Stomach (tissue), 9 donors: ENCODE results near the gene ANTXRL. TPM values are rescaled to one million over a fixed set of nuclear protein-coding genes. Genes with fewer than 3 reads are reported as not detected.

Source experiments
- DNase-seq, 2 donors: peaks; one replicate each; pipeline versions ENCODE4 v3.0.0 to v3.0.0-alpha.2; 2013 to 2019
- H3K27ac ChIP-seq, 5 donors: fragments of 200-600 bp in 4 of 5; sonication (generic) in 4 of 5; one replicate each; pipeline ENCODE4 v1.5.1; 2013 to 2019; ENCODE audit warnings: mild to moderate bottlenecking in 1 of 5, moderate library complexity in 1 of 5
- H3K27me3 ChIP-seq, 3 donors: fragments of 200-600 bp; sonication (generic); one replicate each; pipeline ENCODE4 v1.5.1; 2017 to 2019; ENCODE audit warnings: mixed run types in 1 of 3
- H3K36me3 ChIP-seq, 4 donors: fragments of 200-600 bp; sonication (generic); 1 replicate in 3 of 4; 2 replicates in 1 of 4; pipeline ENCODE4 v1.5.1; 2016 to 2019
- H3K4me1 ChIP-seq, 4 donors: fragments of 200-600 bp; sonication (generic); one replicate each; pipeline ENCODE4 v1.5.1; 2016 to 2019
- H3K4me3 ChIP-seq, 4 donors: fragments of 200-600 bp; sonication (generic) in 3 of 4; one replicate each; pipeline ENCODE4 v1.5.1; 2016 to 2019; ENCODE audit warnings: mild to moderate bottlenecking in 1 of 4
- H3K9me3 ChIP-seq, 4 donors: fragments of 200-600 bp; sonication (generic); one replicate each; pipeline ENCODE4 v1.5.1; 2016 to 2019
- EP300 ChIP-seq: sonication (generic); formaldehyde crosslinking; IDR thresholded peaks from one replicate; pipeline ENCODE4 v1.6.1; 2017; ENCODE audit warnings: antibody characterized with exemption
- POLR2A ChIP-seq, 4 donors: fragments of 450-650 bp; IDR thresholded peaks; one replicate each; pipeline ENCODE4 v1.6.1; 2016; ENCODE audit warnings: antibody characterized with exemption in 4 of 4, control low read depth in 2 of 4, mild to moderate bottlenecking in 1 of 4, moderate library complexity in 1 of 4
- POLR2AphosphoS5 ChIP-seq, 3 donors: sonication (generic); formaldehyde crosslinking; IDR thresholded peaks; one replicate each; pipeline ENCODE4 v1.6.1; 2016; ENCODE audit warnings: antibody characterized with exemption in 3 of 3
- WGBS, 5 donors: extraction: QIAGEN DNeasy Blood & Tissue Kit in 3 of 5; methylation state at CpG; one replicate each; pipeline versions ENCODE4 v1.1.5 to v1.1.7; 2013 to 2018; 5-methylcytosine and 5-hydroxymethylcytosine counted together
- intact Hi-C: fragments of 100-400 bp; cut with DNase I; formaldehyde crosslinking; loops from one replicate; pipeline ENCODE4 v1.15.1; 2023; ENCODE audit warnings: low total_unique reads
- polyA plus RNA-seq, 3 donors: library from polyadenylated mRNA; stranded (reverse); fragments of 200-250 nt; gene quantifications; one replicate each; pipeline ENCODE4 v1.2.3, GENCODE V29; 2013
- total RNA-seq, 5 donors: library from RNA; depleted of rRNA; stranded (reverse); fragments of >200 nt; gene quantifications; one replicate each; pipeline versions ENCODE4 v1.1.0 to v1.2.3, GENCODE V29; 2014 to 2016
- TF ChIP-seq, protein P1 (sequence below), 7 experiments: fragments of 450-650 bp in 4 of 7; fragments of 200-600 bp in 3 of 7; sonication (generic) in 3 of 7; IDR thresholded peaks; one replicate each; pipeline ENCODE4 v1.5.1; 2016 to 2019; ENCODE audit warnings: antibody characterized with exemption in 7 of 7, control low read depth in 2 of 7, mild to moderate bottlenecking in 1 of 7
- donor health status: healthy with polysubstance abuse.
- donor health status: Bipolar disorder and iron deficiency.
- donor health status: healthy.

Gene ANTXRL
- total and polyA plus RNA-seq, 8 donors: not detected

DNA sequence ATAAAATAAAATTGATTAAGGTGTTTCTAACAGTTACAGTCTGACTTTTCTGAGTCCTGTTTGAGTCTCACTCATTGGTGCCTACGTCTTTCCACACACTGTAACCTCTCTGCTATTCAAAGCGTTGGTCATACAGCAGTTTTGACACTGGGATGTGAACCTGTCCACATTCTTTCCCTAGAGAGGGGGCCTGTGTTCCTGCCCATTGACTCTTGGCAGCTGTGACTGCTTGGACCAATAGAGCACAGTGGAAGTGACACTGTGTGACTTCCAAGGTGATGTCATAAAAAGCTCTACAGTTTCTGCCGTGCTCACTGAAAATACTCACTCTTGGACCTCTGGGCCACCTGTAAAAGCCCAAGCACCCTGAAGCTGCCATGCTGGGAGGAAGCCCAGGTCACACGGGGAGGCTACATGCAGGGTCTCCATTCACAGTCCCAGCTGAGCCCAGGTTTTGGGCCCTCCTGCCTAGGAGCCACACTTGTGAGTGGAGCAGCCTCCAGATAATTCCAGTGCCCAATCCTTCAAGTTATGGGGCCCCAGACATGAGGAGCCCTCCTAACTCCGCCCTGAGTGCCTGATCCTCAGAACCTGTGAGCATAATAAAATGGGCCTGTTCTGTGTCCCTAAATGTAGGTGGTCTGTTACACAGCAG, 704 bp upstream of the ANTXRL start:
- Histone ChIP-seq H3K9me3 (no peaks in the 10 kb centered on the region), H3K27me3 (peaks cover 0 to 7% (median 0%) of the 10 kb centered on the region in 3 donors), H3K4me3 (no peak overlapping the region), H3K4me1 (peaks cover 9 to 35% (median 30%) of the 10 kb centered on the region in 4 donors), H3K36me3 (no peaks in the 10 kb centered on the region), H3K27ac (no peak overlapping the region)
- no peak for TF ChIP-seq EP300
- TF ChIP-seq, protein P1, sequence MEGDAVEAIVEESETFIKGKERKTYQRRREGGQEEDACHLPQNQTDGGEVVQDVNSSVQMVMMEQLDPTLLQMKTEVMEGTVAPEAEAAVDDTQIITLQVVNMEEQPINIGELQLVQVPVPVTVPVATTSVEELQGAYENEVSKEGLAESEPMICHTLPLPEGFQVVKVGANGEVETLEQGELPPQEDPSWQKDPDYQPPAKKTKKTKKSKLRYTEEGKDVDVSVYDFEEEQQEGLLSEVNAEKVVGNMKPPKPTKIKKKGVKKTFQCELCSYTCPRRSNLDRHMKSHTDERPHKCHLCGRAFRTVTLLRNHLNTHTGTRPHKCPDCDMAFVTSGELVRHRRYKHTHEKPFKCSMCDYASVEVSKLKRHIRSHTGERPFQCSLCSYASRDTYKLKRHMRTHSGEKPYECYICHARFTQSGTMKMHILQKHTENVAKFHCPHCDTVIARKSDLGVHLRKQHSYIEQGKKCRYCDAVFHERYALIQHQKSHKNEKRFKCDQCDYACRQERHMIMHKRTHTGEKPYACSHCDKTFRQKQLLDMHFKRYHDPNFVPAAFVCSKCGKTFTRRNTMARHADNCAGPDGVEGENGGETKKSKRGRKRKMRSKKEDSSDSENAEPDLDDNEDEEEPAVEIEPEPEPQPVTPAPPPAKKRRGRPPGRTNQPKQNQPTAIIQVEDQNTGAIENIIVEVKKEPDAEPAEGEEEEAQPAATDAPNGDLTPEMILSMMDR (IDR thresholded peaks at IDR 0.05): no peak
- TF ChIP-seq POLR2A (IDR thresholded peaks at IDR 0.05): no peak
- TF ChIP-seq POLR2AphosphoS5 (IDR thresholded peaks at IDR 0.05): no peak
- DNase-seq: no peak
- intact Hi-C loops: no loop called here
- WGBS, 5 donors: 93 to 96% (median 94%) methylated on average over 5 of the region's 5 CpGs

- 92 to 97% (median 94%) methylated on average over 7 of the region's 7 CpGs for WGBS, 5 donors
- no peaks in the 10 kb centered on the region for H3K36me3 ChIP-seq
- no peak for TF ChIP-seq POLR2A (IDR thresholded peaks at IDR 0.05)
- TF ChIP-seq POLR2AphosphoS5 (IDR thresholded peaks at IDR 0.05): no peak
- TF ChIP-seq, protein P1 (IDR thresholded peaks at IDR 0.05): no peak
- no peak for TF ChIP-seq EP300
- no peak overlapping the region for H3K4me3 ChIP-seq
- H3K9me3 ChIP-seq: no peaks in the 10 kb centered on the region
- DNase-seq: no peak
- intact Hi-C loops: no loop called here
- peaks cover 0 to under 1% (median 0%) of the 10 kb centered on the region in 3 donors for H3K27me3 ChIP-seq
- H3K4me1 ChIP-seq: peaks cover 9 to 25% (median 23%) of the 10 kb centered on the region in 4 donors
- no peak overlapping the region for H3K27ac ChIP-seq
These were observed 1.2 kb downstream of the ANTXRL start for GRCh38 chr10:46287846-46288477.

DNA sequence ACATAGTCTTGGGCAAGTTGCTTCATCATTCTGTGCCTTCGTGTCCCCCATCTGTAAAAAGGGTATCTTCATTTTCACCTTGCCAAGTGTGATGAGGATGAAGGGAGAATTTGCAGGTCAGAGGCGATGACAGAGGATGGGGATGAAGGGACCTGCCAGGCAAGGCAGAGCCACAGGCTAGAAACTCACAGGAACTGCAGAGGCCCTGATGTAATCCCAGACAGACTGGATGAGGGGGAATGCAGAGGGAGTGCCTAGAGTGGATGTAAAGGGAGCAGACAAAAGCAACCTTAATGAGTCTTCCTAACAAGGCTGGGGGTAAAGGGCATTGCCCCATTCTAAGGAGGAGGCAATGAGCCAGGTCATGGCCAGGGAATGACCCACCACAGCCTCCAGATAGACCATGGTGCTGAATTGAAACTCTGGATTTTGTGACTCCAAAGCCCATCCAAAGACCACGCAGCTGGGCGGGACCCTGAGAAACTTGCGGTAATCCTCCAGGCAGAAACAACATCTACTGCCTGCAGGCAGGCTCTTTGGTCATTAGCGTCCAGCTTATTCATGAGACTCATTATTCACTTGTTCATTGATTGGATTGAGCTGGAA, 1.9 kb downstream of the ANTXRL start:
- intact Hi-C loops: no loop called here
- no peak overlapping the region for H3K27ac ChIP-seq
- no peaks in the 10 kb centered on the region for H3K36me3 ChIP-seq
- DNase-seq: no peak
- peaks cover 7 to 18% (median 15%) of the 10 kb centered on the region in 4 donors for H3K4me1 ChIP-seq
- 87 to 95% (median 93%) methylated on average over 6 of the region's 6 CpGs for WGBS, 5 donors
- H3K4me3 ChIP-seq: no peak overlapping the region
- no peaks in the 10 kb centered on the region for H3K9me3 ChIP-seq
- H3K27me3 ChIP-seq: no peaks in the 10 kb centered on the region
- TF ChIP-seq POLR2A (IDR thresholded peaks at IDR 0.05): no peak
- TF ChIP-seq, protein P1 (IDR thresholded peaks at IDR 0.05): no peak
- no peak for TF ChIP-seq POLR2AphosphoS5 (IDR thresholded peaks at IDR 0.05)
- TF ChIP-seq EP300: no peak

GRCh38 chr10:46289209-46289810, 2.5 kb downstream of the ANTXRL start:
- DNase-seq: no peak
- Histone ChIP-seq H3K9me3 (no peaks in the 10 kb centered on the region), H3K27me3 (no peaks in the 10 kb centered on the region), H3K4me3 (no peak overlapping the region), H3K27ac (no peak overlapping the region), H3K36me3 (no peaks in the 10 kb centered on the region), H3K4me1 (peaks cover under 1 to 12% (median 9%) of the 10 kb centered on the region in 4 donors)
- intact Hi-C loops: no loop called here
- 88 to 91% (median 91%) methylated on average over 7 of the region's 7 CpGs for WGBS, 5 donors
- TF ChIP-seq, protein P1 (IDR thresholded peaks at IDR 0.05): no peak
- TF ChIP-seq POLR2A (IDR thresholded peaks at IDR 0.05) (no peak), EP300 (no peak), POLR2AphosphoS5 (IDR thresholded peaks at IDR 0.05) (no peak)
